Upper lobe of left lung (tissue), 6 donors: Measurements from ENCODE around the gene NHERF1. TPM values are rescaled to one million over a fixed set of nuclear protein-coding genes. Genes with fewer than 3 reads are reported as not detected.

Source experiments
- ATAC-seq, 2 donors: fragments of 200-7000 bp; cut with Tn5 transposase; one replicate each; pipeline ENCODE4 v1.9.1; 2022; ENCODE audit warnings: mild to moderate bottlenecking in 2 of 2, moderate library complexity in 2 of 2; ENCODE audit not compliant: low FRiP score in 2 of 2
- DNase-seq, 2 donors: peaks; one replicate each; pipeline ENCODE4 v3.0.0-alpha.2; 2019 to 2020
- H3K27ac ChIP-seq, 4 donors: fragments of 200-600 bp; sonication (generic); one replicate each; pipeline ENCODE4 v1.5.1; 2016 to 2019
- H3K27me3 ChIP-seq, 4 donors: fragments of 200-600 bp; sonication (generic); one replicate each; pipeline ENCODE4 v1.5.1; 2017 to 2019
- H3K36me3 ChIP-seq, 4 donors: fragments of 200-600 bp; sonication (generic); one replicate each; pipeline ENCODE4 v1.5.1; 2016 to 2019
- H3K4me1 ChIP-seq, 4 donors: fragments of 200-600 bp; sonication (generic); one replicate each; pipeline ENCODE4 v1.5.1; 2018 to 2019
- H3K4me3 ChIP-seq, 4 donors: fragments of 200-600 bp; sonication (generic); one replicate each; pipeline ENCODE4 v1.5.1; 2017 to 2019; ENCODE audit warnings: mild to moderate bottlenecking in 2 of 4, moderate library complexity in 1 of 4
- H3K9me3 ChIP-seq, 4 donors: fragments of 200-600 bp; sonication (generic); one replicate each; pipeline ENCODE4 v1.5.1; 2018 to 2019
- EP300 ChIP-seq, 4 donors: sonication (generic); formaldehyde crosslinking; IDR thresholded peaks; one replicate each; pipeline ENCODE4 v1.5.1; 2017; ENCODE audit warnings: antibody characterized with exemption in 4 of 4, control low read depth in 2 of 4
- POLR2A ChIP-seq, 4 donors: fragments of 450-650 bp; IDR thresholded peaks; one replicate each; pipeline ENCODE4 v1.5.1; 2016 to 2017; ENCODE audit warnings: antibody characterized with exemption in 4 of 4, mild to moderate bottlenecking in 2 of 4
- POLR2AphosphoS5 ChIP-seq, 2 donors: sonication (generic); formaldehyde crosslinking; IDR thresholded peaks; one replicate each; pipeline ENCODE4 v1.5.1; 2017; ENCODE audit warnings: antibody characterized with exemption in 2 of 2
- WGBS, 2 donors: methylation state at CpG; one replicate each; pipeline ENCODE4 v1.1.5; 2017 to 2018; 5-methylcytosine and 5-hydroxymethylcytosine counted together
- total RNA-seq, 6 donors: library from RNA; depleted of rRNA in 4 of 6; stranded (reverse); fragments of >200 nt in 4 of 6; gene quantifications; one replicate each; pipeline versions ENCODE4 v1.1.0 to v1.2.1, GENCODE V29; 2016 to 2021
- TF ChIP-seq, protein P1 (sequence below), 6 experiments: fragments of 450-650 bp in 4 of 6; fragments of 200-600 bp in 2 of 6; sonication (generic) in 2 of 6; IDR thresholded peaks; one replicate each; pipeline ENCODE4 v1.5.1; 2016 to 2019; ENCODE audit warnings: antibody characterized with exemption in 6 of 6
- donor health status: DM: no; HTN: no; CAD: no; lungs with moderate emphysema.
- donor health status: DM: no; HTN: yes; CAD: no; lungs with severe emphysema.

NHERF1 gene
- total RNA-seq, 6 donors from 2014 or later = 21.6 to 49.4 (median 34.8) TPM

GRCh38 chr17:74772053-74772452 lies 23.6 kb downstream of the NHERF1 start:
- Histone ChIP-seq H3K27ac (no peak overlapping the region), H3K9me3 (no peaks in the 10 kb centered on the region), H3K36me3 (peaks cover 14 to 56% (median 42%) of the 10 kb centered on the region in 4 donors), H3K4me1 (peaks cover 9 to 31% (median 20%) of the 10 kb centered on the region in 4 donors), H3K27me3 (no peaks in the 10 kb centered on the region), H3K4me3 (no peak overlapping the region)
- ATAC-seq (no peak), DNase-seq (peak in 1 of 2 donors; percentile 65)
- TF ChIP-seq POLR2A (IDR thresholded peaks at IDR 0.05) = no peak
- no peak for TF ChIP-seq EP300 (IDR thresholded peaks at IDR 0.05)
- TF ChIP-seq POLR2AphosphoS5 (IDR thresholded peaks at IDR 0.05) = no peak
- TF ChIP-seq, protein P1, sequence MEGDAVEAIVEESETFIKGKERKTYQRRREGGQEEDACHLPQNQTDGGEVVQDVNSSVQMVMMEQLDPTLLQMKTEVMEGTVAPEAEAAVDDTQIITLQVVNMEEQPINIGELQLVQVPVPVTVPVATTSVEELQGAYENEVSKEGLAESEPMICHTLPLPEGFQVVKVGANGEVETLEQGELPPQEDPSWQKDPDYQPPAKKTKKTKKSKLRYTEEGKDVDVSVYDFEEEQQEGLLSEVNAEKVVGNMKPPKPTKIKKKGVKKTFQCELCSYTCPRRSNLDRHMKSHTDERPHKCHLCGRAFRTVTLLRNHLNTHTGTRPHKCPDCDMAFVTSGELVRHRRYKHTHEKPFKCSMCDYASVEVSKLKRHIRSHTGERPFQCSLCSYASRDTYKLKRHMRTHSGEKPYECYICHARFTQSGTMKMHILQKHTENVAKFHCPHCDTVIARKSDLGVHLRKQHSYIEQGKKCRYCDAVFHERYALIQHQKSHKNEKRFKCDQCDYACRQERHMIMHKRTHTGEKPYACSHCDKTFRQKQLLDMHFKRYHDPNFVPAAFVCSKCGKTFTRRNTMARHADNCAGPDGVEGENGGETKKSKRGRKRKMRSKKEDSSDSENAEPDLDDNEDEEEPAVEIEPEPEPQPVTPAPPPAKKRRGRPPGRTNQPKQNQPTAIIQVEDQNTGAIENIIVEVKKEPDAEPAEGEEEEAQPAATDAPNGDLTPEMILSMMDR (IDR thresholded peaks at IDR 0.05) = no peak
- 93 to 94% methylated on average over 13 of the region's 13 CpGs for WGBS, 2 donors

DNA sequence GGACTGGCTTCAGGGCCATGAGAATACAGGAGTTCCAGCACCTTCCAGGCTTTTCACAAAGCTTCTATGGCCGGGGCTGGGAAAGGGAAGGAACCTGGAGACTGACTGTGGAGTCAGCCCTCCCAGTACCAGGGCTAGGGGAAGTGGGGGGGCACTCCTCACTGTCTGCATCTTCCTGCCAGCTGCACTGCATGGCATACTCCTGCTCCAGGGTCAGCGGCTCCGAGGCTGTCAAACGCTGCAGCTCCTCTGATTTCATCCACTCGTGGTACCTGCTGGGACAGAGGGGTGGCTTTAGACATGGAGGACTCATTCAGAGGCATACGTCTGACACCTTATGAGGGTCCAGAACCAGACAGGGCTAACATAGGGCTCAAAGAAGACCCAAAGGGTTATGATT lies 25.0 kb downstream of the NHERF1 start:
- no peaks in the 10 kb centered on the region for H3K9me3 ChIP-seq
- H3K36me3 ChIP-seq = peaks cover 14 to 49% (median 40%) of the 10 kb centered on the region in 4 donors
- H3K27ac ChIP-seq = no peak overlapping the region
- ATAC-seq (no peak), DNase-seq (no peak)
- TF ChIP-seq POLR2A (IDR thresholded peaks at IDR 0.05) (no peak), EP300 (IDR thresholded peaks at IDR 0.05) (no peak), POLR2AphosphoS5 (IDR thresholded peaks at IDR 0.05) (no peak)
- TF ChIP-seq, protein P1 (IDR thresholded peaks at IDR 0.05) = no peak
- H3K4me3 ChIP-seq = no peak overlapping the region
- WGBS, 2 donors = 91 to 100% methylated on average over 1 to 6 of the region's 6 CpGs
- H3K27me3 ChIP-seq = no peaks in the 10 kb centered on the region
- peaks cover 14 to 45% (median 30%) of the 10 kb centered on the region in 4 donors for H3K4me1 ChIP-seq

DNA sequence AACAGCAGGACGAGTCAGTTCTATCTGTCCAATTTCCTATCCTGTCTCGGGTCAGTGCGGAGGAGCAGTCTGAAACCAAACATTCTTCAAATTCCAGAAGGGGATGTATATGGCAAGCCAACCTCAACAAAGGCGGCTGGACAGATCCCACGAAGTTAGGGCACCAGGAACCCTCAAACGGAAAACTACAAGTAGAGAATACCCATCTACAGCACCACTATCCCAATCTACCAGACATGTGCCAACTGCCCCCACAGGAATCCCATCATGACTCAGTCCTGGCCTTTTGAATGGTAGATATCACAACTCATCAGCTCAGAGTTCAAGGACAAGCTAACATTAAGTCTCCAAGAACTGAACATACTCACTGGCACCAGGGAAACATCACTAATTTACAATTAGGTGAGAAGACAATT lies 25.5 kb downstream of the NHERF1 start:
- H3K9me3 ChIP-seq = no peaks in the 10 kb centered on the region
- DNase-seq (no peak), ATAC-seq (no peak)
- no peak overlapping the region for H3K27ac ChIP-seq
- no peaks in the 10 kb centered on the region for H3K27me3 ChIP-seq
- WGBS, 2 donors = 72 to 75% methylated on average over 6 of the region's 6 CpGs
- peaks cover 16 to 48% (median 32%) of the 10 kb centered on the region in 4 donors for H3K4me1 ChIP-seq
- no peak overlapping the region for H3K4me3 ChIP-seq
- peaks cover 14 to 47% (median 38%) of the 10 kb centered on the region in 4 donors for H3K36me3 ChIP-seq
- TF ChIP-seq POLR2A (IDR thresholded peaks at IDR 0.05) = no peak
- TF ChIP-seq, protein P1 (IDR thresholded peaks at IDR 0.05) = no peak
- no peak for TF ChIP-seq POLR2AphosphoS5 (IDR thresholded peaks at IDR 0.05)
- no peak for TF ChIP-seq EP300 (IDR thresholded peaks at IDR 0.05)

- peaks cover 20 to 63% (median 40%) of the 10 kb centered on the region in 4 donors for H3K4me1 ChIP-seq
These were observed 27.1 kb downstream of the NHERF1 start for GRCh38 chr17:74775409-74776043.

More at GRCh38 chr17:74775409-74776043, 27.1 kb downstream of the NHERF1 start:
- DNase-seq = no peak
- TF ChIP-seq, protein P1 (IDR thresholded peaks at IDR 0.05) = no peak
- TF ChIP-seq POLR2A (IDR thresholded peaks at IDR 0.05) (no peak), EP300 (IDR thresholded peaks at IDR 0.05) (no peak), POLR2AphosphoS5 (IDR thresholded peaks at IDR 0.05) (no peak)
- 37 to 39% methylated on average over 12 of the region's 12 CpGs for WGBS, 2 donors
- Histone ChIP-seq H3K27ac (peak overlapping the region; percentile 51 to 84 (median 80)), H3K4me3 (peak overlapping the region; percentile 59 to 96 (median 86)), H3K36me3 (peaks cover 14 to 42% (median 37%) of the 10 kb centered on the region in 4 donors), H3K27me3 (no peaks in the 10 kb centered on the region), H3K9me3 (no peaks in the 10 kb centered on the region)
- ATAC-seq = no peak
